ENCODE data around the gene GPR33.

GRCh38 chr14:31479027-31479426 lies 8.8 kb downstream of the GPR33 start:
- TF ChIP-seq CTCF (IDR thresholded peaks at IDR 0.05; ENCODE audit: poor library complexity) (no peak), EZH2 (IDR thresholded peaks at IDR 0.05; ENCODE audit: borderline replicate concordance) (no peak)
